H1 (cell line): ENCODE data around the gene ZNF407. TPM values are rescaled to one million over a fixed set of nuclear protein-coding genes. Genes with fewer than 3 reads are reported as not detected.

Source experiments
- CHD7 ChIP-seq: fragments of 300-600 bp; sonication (generic); IDR thresholded peaks from 2 replicates; pipeline ENCODE4 v1.7.1; 2012; ENCODE audit warnings: low read length, moderate library complexity, mild to moderate bottlenecking, inconsistent platforms; ENCODE audit not compliant: insufficient replicate concordance
- KDM4A ChIP-seq: IDR thresholded peaks from one replicate; pipeline ENCODE4 v1.7.1; 2012; ENCODE audit warnings: low read depth, mild to moderate bottlenecking, moderate library complexity, low read length, inconsistent platforms; ENCODE audit not compliant: severe bottlenecking
- SAP30 ChIP-seq: fragments of 300-600 bp; sonication (generic); IDR thresholded peaks from 2 replicates; pipeline ENCODE4 v1.7.1; 2012; ENCODE audit warnings: low read length, moderate library complexity, mild to moderate bottlenecking, inconsistent platforms; ENCODE audit not compliant: insufficient read depth, insufficient replicate concordance
- SIX5 ChIP-seq: IDR thresholded peaks from 2 replicates; pipeline ENCODE4 v1.6.1; 2011; ENCODE audit warnings: mild to moderate bottlenecking, low read depth, low read length
- TEAD4 ChIP-seq: IDR thresholded peaks from 2 replicates; pipeline ENCODE4 v1.6.1; 2012; ENCODE audit warnings: low read depth, low read length, inconsistent platforms, mixed read lengths
- polyA plus RNA-seq, 7 experiments: library from polyadenylated mRNA; depleted of rRNA in 3 of 7; stranded (reverse) in 5 of 7; unstranded in 2 of 7; fragments of >200 nt in 5 of 7; fragments of 200-250 nt in 2 of 7; gene quantifications; 1 replicate in 5 of 7; 2 replicates in 1 of 7; 4 replicates in 1 of 7; pipeline versions ENCODE4 v1.2.1 to v1.2.3, GENCODE V29; 2011 to 2013; ENCODE audit warnings: missing spikeins in 2 of 7, mixed read lengths in 2 of 7
- total RNA-seq: library from RNA; stranded (reverse); fragmentation: NEBNext Ultra II Directional; extraction: Animal tissue kit (Norgen Biotek cat#: 25700); gene quantifications from 2 replicates; pipeline ENCODE4 v1.2.1, GENCODE V29; 2021

Gene ZNF407
- total and polyA plus RNA-seq, 2 of the 8 experiments (the other 6 are each of a cell fraction or from before 2014, with no cell fraction given) = 1.5 to 6.8 TPM

- TF ChIP-seq CHD7 (no peak), TEAD4 (no peak), KDM4A (no peak), SAP30 (no peak), SIX5 (no peak)
Measured at GRCh38 chr18:74817576-74817975, 219.9 kb downstream of the ZNF407 start (continued).
